ENCODE data around the gene SLC35G6. TPM values are rescaled to one million over a fixed set of nuclear protein-coding genes. Genes with fewer than 3 reads are reported as not detected.

Gene SLC35G6
- total RNA-seq, 1 donor from 2014 or later = not detected

GRCh38 chr17:7499161-7499560, 17.9 kb downstream of the SLC35G6 start:
- Histone ChIP-seq H3K9me3 (no peaks in the 10 kb centered on the region), H3K36me3 (peaks cover 85% of the 10 kb centered on the region in 2 donors), H3K27ac (no peak overlapping the region), H3K4me3 (no peak overlapping the region), H3K27me3 (no peaks in the 10 kb centered on the region), H3K4me1 (no peaks in the 10 kb centered on the region)
- intact Hi-C loops (cut with DNase I) = no loop called here
- no peak for DNase-seq (ENCODE audit: low spot score in 2 of 2)
- no peak for TF ChIP-seq CTCF (IDR thresholded peaks at IDR 0.05)

- H3K36me3 ChIP-seq = peaks cover 95 to 100% of the 10 kb centered on the region in 2 donors
- no peak overlapping the region for H3K4me3 ChIP-seq
- intact Hi-C loops (cut with DNase I) = no loop called here
- no peak for DNase-seq (ENCODE audit: low spot score in 2 of 2)
- H3K27ac ChIP-seq = no peak overlapping the region
- no peaks in the 10 kb centered on the region for H3K9me3 ChIP-seq
- no peaks in the 10 kb centered on the region for H3K27me3 ChIP-seq
- H3K4me1 ChIP-seq = no peaks in the 10 kb centered on the region
- TF ChIP-seq CTCF (IDR thresholded peaks at IDR 0.05) = no peak
These were observed 20.5 kb downstream of the SLC35G6 start for GRCh38 chr17:7501729-7502128.

GRCh38 chr17:7502171-7502847, 21.1 kb downstream of the SLC35G6 start:
- TF ChIP-seq CTCF (IDR thresholded peaks at IDR 0.05) = no peak
- Histone ChIP-seq H3K9me3 (no peaks in the 10 kb centered on the region), H3K4me3 (no peak overlapping the region), H3K27me3 (no peaks in the 10 kb centered on the region), H3K27ac (no peak overlapping the region), H3K36me3 (peaks cover 93 to 100% of the 10 kb centered on the region in 2 donors), H3K4me1 (no peaks in the 10 kb centered on the region)
- intact Hi-C loops (cut with DNase I) = no loop called here
- DNase-seq (ENCODE audit: low spot score in 2 of 2) = no peak

- peaks cover 91 to 100% of the 10 kb centered on the region in 2 donors for H3K36me3 ChIP-seq
- H3K9me3 ChIP-seq = no peaks in the 10 kb centered on the region
- TF ChIP-seq CTCF (IDR thresholded peaks at IDR 0.05) = no peak
- no peak overlapping the region for H3K4me3 ChIP-seq
- no peak for DNase-seq (ENCODE audit: low spot score in 2 of 2)
- H3K4me1 ChIP-seq = no peaks in the 10 kb centered on the region
- no peak overlapping the region for H3K27ac ChIP-seq
- H3K27me3 ChIP-seq = no peaks in the 10 kb centered on the region
- intact Hi-C loops (cut with DNase I) = no loop called here
These were observed 21.7 kb downstream of the SLC35G6 start for GRCh38 chr17:7502987-7503386.

GRCh38 chr17:7503521-7503920, 22.3 kb downstream of the SLC35G6 start:
- TF ChIP-seq CTCF (IDR thresholded peaks at IDR 0.05) = no peak
- H3K36me3 ChIP-seq = peaks cover 91 to 100% of the 10 kb centered on the region in 2 donors

More at GRCh38 chr17:7503521-7503920, 22.3 kb downstream of the SLC35G6 start:
- intact Hi-C loops (cut with DNase I) = no loop called here
- no peak for DNase-seq (ENCODE audit: low spot score in 2 of 2)
- no peaks in the 10 kb centered on the region for H3K9me3 ChIP-seq
- H3K4me1 ChIP-seq = no peaks in the 10 kb centered on the region
- no peaks in the 10 kb centered on the region for H3K27me3 ChIP-seq
- H3K27ac ChIP-seq = no peak overlapping the region
- no peak overlapping the region for H3K4me3 ChIP-seq
